Right atrium auricular region (tissue), 2 donors: ENCODE results near the gene RBM38. TPM values are rescaled to one million over a fixed set of nuclear protein-coding genes. Genes with fewer than 3 reads are reported as not detected.

ENCODE experiments used
- DNase-seq: peaks from one replicate; pipeline ENCODE4 v3.0.0-alpha.2; 2019; ENCODE audit warnings: low spot score
- H3K27ac ChIP-seq, 2 donors: fragments of 200-600 bp; sonication (generic); 1 replicate in 1 of 2; 2 replicates in 1 of 2; pipeline ENCODE4 v1.5.1; 2016 to 2019
- H3K27me3 ChIP-seq, 2 donors: fragments of 200-600 bp; sonication (generic); one replicate each; pipeline versions ENCODE4 v1.5.1 to v1.6.0; 2017 to 2019
- H3K36me3 ChIP-seq: fragments of 200-600 bp; sonication (generic); one replicate; pipeline ENCODE4 v1.5.1; 2016
- H3K4me1 ChIP-seq, 2 donors: fragments of 200-600 bp; sonication (generic); one replicate each; pipeline versions ENCODE4 v1.5.1 to v1.6.0; 2017 to 2019
- H3K4me3 ChIP-seq, 2 donors: fragments of 200-600 bp; sonication (generic); 1 replicate in 1 of 2; 2 replicates in 1 of 2; pipeline ENCODE4 v1.5.1; 2017 to 2019; ENCODE audit warnings: mild to moderate bottlenecking in 1 of 2, moderate library complexity in 1 of 2
- H3K9me3 ChIP-seq, 2 donors: fragments of 200-600 bp; sonication (generic); one replicate each; pipeline ENCODE4 v1.5.1; 2019
- total RNA-seq, 2 donors: library from RNA; depleted of rRNA; stranded (reverse); fragments of >200 nt; gene quantifications; one replicate each; pipeline ENCODE4 v1.1.0, GENCODE V29; 2016
- TF ChIP-seq, protein P1 (sequence below), 2 donors: fragments of 200-600 bp; sonication (generic); IDR thresholded peaks; one replicate each; pipeline ENCODE4 v1.5.1; 2019; ENCODE audit warnings: antibody characterized with exemption in 2 of 2

RBM38 gene
- total RNA-seq, 2 donors from 2014 or later: 127 to 151 TPM

DNA sequence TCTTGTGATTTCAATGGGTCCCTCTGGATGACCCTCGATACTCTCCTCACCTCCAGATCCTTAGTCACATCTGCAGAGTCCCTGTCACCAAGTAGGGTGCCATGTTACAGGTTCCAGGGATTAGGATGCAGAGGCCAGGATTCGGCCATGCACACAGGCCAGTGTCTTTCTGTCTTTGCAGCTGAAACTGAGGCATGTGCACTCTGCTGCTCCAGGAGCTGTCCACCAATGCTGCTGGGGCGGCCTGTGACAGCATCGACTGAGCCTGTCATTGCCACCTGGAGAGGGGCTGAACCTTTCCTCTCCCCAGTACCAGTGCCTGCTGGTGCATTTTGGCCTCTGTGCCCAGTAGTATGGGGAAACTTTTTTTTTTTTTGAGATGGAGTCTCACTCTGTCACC lies 4.4 kb upstream of the RBM38 start:
- TF ChIP-seq, protein P1, sequence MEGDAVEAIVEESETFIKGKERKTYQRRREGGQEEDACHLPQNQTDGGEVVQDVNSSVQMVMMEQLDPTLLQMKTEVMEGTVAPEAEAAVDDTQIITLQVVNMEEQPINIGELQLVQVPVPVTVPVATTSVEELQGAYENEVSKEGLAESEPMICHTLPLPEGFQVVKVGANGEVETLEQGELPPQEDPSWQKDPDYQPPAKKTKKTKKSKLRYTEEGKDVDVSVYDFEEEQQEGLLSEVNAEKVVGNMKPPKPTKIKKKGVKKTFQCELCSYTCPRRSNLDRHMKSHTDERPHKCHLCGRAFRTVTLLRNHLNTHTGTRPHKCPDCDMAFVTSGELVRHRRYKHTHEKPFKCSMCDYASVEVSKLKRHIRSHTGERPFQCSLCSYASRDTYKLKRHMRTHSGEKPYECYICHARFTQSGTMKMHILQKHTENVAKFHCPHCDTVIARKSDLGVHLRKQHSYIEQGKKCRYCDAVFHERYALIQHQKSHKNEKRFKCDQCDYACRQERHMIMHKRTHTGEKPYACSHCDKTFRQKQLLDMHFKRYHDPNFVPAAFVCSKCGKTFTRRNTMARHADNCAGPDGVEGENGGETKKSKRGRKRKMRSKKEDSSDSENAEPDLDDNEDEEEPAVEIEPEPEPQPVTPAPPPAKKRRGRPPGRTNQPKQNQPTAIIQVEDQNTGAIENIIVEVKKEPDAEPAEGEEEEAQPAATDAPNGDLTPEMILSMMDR (IDR thresholded peaks at IDR 0.05): no peak
- no peak for DNase-seq
- peaks cover 0 to 39% of the 10 kb centered on the region in 2 donors for H3K4me1 ChIP-seq
- no peaks in the 10 kb centered on the region for H3K36me3 ChIP-seq
- H3K4me3 ChIP-seq: no peak overlapping the region
- no peak overlapping the region for H3K27ac ChIP-seq
- H3K9me3 ChIP-seq: no peaks in the 10 kb centered on the region
- no peaks in the 10 kb centered on the region for H3K27me3 ChIP-seq

DNA sequence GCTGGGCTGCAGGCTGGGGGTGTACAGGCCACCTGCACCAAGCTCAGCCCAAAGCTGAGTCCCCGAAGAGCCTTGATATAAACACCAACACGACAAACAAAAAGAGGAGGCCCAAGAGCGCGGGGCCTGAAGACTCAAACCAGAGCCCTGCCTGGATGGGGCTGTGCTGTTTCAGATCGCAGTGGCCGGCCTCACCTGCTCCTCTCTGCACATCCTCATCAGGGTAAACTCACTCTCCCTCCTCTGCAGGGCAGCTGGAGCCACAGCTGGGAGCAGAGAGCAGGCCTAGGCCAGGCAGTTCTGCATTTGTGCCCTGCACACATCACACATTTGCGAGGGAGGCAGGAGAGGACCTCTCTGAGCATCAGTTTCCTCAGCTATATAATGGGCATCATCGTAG lies 3.7 kb upstream of the RBM38 start:
- H3K27ac ChIP-seq: no peak overlapping the region
- H3K9me3 ChIP-seq: no peaks in the 10 kb centered on the region
- H3K4me1 ChIP-seq: peaks cover 3 to 43% of the 10 kb centered on the region in 2 donors
- TF ChIP-seq, protein P1 (IDR thresholded peaks at IDR 0.05): no peak
- no peak overlapping the region for H3K4me3 ChIP-seq
- DNase-seq: no peak
- no peaks in the 10 kb centered on the region for H3K36me3 ChIP-seq
- H3K27me3 ChIP-seq: no peaks in the 10 kb centered on the region

DNA sequence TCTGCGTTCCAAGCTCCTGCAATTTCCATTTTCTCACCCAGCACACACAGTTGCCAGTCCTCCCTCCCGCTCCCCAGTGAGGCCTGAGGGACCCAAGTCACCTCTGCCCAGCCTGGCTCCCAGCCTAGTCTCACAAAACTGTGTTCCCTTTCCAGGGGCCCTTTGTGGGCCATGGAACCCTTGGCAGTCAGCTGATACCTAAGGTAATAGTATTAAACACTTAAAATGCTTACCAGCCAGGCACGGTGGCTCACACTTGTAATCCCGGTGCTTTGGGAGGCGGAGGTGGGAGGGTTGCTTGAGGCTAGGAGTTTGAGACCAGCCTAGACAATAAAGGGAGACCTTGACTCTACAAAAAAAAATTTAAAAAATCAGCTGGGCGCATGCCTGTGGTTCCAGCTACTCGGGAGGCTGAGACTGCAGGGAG lies 3.2 kb upstream of the RBM38 start:
- no peaks in the 10 kb centered on the region for H3K9me3 ChIP-seq
- peaks cover 2% of the 10 kb centered on the region for H3K36me3 ChIP-seq
- no peaks in the 10 kb centered on the region for H3K27me3 ChIP-seq
- TF ChIP-seq, protein P1 (IDR thresholded peaks at IDR 0.05): no peak
- H3K4me1 ChIP-seq: peaks cover 3 to 48% of the 10 kb centered on the region in 2 donors
- H3K4me3 ChIP-seq: no peak overlapping the region
- no peak overlapping the region for H3K27ac ChIP-seq
- DNase-seq: no peak

DNA sequence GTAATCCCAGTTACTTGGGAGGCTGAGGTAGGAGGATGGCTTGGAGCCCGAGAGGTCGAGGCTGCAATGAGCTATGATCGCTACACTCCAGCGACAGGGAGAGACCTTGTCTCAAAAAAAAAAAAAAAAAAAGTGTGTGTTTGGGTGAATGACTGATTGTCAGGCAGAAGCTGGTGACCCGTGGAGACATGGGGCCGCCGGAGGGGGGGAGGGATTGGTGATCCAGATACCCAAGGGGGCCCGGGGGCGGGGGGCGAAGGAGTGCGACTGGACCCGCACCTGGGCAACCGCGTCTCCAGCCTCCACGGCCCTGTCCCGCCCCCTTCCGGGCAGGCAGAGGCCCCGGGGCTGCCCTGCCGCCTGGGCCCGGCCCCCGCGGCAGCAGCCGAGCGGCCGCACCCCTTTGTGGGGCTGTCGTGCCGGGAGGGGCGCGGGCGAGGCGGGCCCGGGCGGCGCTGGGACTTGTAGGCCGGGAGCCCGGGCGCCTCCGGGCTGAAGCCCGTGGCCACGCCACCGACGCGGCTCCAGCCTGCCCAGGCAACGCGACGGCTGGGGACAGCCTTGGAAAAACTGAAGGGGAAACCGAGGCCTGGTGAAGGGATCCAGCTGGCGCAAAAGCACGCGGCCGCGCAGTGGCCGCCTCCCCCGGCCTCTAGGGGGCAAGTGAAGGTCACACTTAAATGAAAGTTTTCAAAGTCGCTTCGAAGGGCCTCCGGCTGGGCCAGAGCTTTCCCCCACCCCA lies 2.1 kb upstream of the RBM38 start:
- H3K4me1 ChIP-seq: peaks cover 3 to 59% of the 10 kb centered on the region in 2 donors

DNA sequence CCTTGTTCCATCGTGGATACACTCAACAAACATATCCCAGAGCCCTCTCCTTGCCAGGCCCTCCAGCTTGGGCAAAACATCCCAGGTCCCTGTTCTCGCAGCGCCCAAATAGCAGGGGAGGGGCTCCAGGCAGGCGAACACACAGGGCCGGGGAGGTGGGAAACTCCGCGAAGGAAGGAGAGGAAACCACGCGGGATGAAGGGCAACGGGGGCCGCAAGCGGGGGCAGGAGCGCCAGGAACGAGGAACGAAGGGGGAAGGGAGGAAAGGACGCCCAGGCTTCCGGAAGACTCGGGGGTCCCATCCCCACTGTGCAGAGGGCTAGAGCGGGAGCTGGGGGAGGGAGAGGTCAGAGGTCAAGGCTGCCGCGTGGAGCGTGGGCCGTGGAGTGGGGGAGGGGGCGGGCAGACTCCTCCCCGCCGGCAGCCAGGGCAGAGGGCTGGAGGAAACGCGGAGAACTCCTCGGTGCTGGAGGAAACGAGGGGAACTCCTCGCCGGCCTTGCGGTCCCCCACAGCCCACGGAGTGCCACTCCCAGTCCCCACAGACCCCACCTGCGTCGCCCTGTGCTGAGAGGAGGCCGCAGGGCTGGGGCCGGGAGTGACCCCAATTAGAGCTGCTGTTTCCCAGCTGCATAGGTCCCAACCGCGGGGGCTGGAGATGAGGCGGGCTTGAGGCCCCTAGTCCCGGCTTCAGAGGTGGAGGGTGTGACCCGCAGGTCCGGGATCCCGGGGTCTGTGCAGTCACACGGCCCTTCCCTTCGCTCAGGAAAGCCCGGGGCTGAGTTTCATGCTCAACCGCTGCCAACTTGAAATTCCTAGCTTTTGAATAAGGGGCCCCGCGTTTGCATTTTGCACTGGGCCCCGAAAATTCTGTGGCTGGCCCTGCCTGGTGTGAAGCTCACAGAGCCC lies 1.2 kb upstream of the RBM38 start:
- Histone ChIP-seq H3K4me1 (peaks cover 3 to 61% of the 10 kb centered on the region in 2 donors), H3K9me3 (no peaks in the 10 kb centered on the region), H3K4me3 (peak overlapping the region; percentile 25 to 47), H3K27me3 (no peaks in the 10 kb centered on the region), H3K27ac (peak overlapping the region; percentile 85 to 89), H3K36me3 (peaks cover 22% of the 10 kb centered on the region)
- TF ChIP-seq, protein P1 (IDR thresholded peaks at IDR 0.05): no peak
- no peak for DNase-seq

More for the DNA sequence above, 2.1 kb upstream of the RBM38 start:
- H3K27me3 ChIP-seq: no peaks in the 10 kb centered on the region
- TF ChIP-seq, protein P1 (IDR thresholded peaks at IDR 0.05): peak in 1 of 2 donors; percentile 54
- peak overlapping the region; percentile 85 to 89 for H3K27ac ChIP-seq
- peak; percentile 76 for DNase-seq
- no peaks in the 10 kb centered on the region for H3K9me3 ChIP-seq
- H3K36me3 ChIP-seq: peaks cover 14% of the 10 kb centered on the region
- peak overlapping the region; percentile 25 to 47 for H3K4me3 ChIP-seq
